ENCODE measurements around the gene CTU2.

- TF ChIP-seq EZH2 (IDR thresholded peaks at IDR 0.05; ENCODE audit: insufficient read depth, low read length), result no peak
- no peak for TF ChIP-seq CTCF (IDR thresholded peaks at IDR 0.05; ENCODE audit: insufficient read depth, low read depth, low read length)
These were observed 17.6 kb downstream of the CTU2 start for GRCh38 chr16:88723911-88724310.

All from astrocyte (in vitro differentiated cells and primary cell).